ENCODE data around the gene SLC22A31. TPM values are rescaled to one million over a fixed set of nuclear protein-coding genes. Genes with fewer than 3 reads are reported as not detected.

SLC22A31 gene
- total and polyA plus RNA-seq, 9 of the 15 experiments (the other 6 are each of a cell fraction or from before 2014, with no cell fraction given), result 0.29 to 2.2 (median 0.47) TPM; not detected in 3

DNA sequence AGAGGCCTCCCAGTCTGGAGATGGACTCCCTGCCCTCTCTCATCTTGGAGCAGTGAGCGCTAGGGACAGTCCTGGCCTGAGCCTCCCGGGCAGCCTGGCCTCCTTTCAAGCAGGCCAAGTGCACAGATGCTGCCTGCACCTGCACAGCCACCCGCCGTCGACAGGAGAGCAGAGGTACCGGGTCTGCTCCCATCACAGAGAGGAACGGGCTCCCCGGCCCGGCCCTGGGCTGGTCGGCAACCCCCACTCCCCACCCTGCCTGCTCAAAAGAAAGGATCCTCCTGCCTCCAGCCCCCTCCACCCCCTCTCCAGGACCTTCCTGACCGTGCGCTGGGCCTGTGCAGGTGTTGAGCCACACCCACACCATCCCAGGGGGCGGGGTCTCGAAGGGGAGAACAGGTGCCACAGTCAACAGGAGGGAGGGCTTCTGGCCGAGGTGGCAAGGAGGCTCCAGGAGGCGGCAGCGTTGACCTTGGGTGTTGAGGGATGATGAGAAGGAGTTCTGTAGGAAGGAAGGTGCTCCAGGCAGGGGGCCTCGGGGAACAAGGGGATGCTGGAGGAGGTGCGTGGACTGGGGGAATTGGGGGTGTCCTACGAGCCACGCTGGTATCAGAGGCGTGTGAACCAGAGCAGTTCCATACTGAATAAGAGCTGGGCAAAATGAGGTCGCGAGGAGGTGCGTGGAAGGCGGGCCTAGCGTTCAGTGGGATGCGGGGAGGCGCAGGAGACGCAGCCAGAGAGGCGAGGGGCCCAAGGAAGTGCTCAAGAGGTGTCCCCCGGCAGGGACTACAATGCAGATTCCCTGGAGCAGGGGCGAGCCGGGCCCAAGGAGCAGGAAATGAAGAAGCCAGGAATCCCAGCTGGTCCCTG lies 29.8 kb downstream of the SLC22A31 start (continued):
- TF ChIP-seq U2AF1 (optimal IDR thresholded peaks at IDR 0.05; ENCODE audit: low read depth, low read length), result no peak
- TF ChIP-seq CHCHD3 (CRISPR knock-in tag; IDR thresholded peaks at IDR 0.05), result no peak
- TF ChIP-seq CSDE1 (IDR thresholded peaks at IDR 0.05), result no peak
- TF ChIP-seq, protein P1, sequence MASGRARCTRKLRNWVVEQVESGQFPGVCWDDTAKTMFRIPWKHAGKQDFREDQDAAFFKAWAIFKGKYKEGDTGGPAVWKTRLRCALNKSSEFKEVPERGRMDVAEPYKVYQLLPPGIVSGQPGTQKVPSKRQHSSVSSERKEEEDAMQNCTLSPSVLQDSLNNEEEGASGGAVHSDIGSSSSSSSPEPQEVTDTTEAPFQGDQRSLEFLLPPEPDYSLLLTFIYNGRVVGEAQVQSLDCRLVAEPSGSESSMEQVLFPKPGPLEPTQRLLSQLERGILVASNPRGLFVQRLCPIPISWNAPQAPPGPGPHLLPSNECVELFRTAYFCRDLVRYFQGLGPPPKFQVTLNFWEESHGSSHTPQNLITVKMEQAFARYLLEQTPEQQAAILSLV (tag; IDR thresholded peaks at IDR 0.05), result no peak
- TF ChIP-seq SNRNP70 (optimal IDR thresholded peaks at IDR 0.05; ENCODE audit: low read depth, low read length), result no peak
- TF ChIP-seq EZH2 (IDR thresholded peaks at IDR 0.05; ENCODE audit: borderline replicate concordance, low read depth, low read length), result no peak
- TF ChIP-seq RBM22 (IDR thresholded peaks at IDR 0.05; ENCODE audit: low read depth, low read length, poor library complexity, severe bottlenecking), result no peak
- no peak for TF ChIP-seq HMG20A (CRISPR knock-in tag; conservative IDR thresholded peaks at IDR 0.05)
- TF ChIP-seq SREBF2 (CRISPR knock-in tag; IDR thresholded peaks at IDR 0.05), result no peak
- TF ChIP-seq ATF7 (IDR thresholded peaks at IDR 0.05), result no peak
- TF ChIP-seq LCOR (CRISPR knock-in tag; IDR thresholded peaks at IDR 0.05), result no peak
- TF ChIP-seq, protein P2, sequence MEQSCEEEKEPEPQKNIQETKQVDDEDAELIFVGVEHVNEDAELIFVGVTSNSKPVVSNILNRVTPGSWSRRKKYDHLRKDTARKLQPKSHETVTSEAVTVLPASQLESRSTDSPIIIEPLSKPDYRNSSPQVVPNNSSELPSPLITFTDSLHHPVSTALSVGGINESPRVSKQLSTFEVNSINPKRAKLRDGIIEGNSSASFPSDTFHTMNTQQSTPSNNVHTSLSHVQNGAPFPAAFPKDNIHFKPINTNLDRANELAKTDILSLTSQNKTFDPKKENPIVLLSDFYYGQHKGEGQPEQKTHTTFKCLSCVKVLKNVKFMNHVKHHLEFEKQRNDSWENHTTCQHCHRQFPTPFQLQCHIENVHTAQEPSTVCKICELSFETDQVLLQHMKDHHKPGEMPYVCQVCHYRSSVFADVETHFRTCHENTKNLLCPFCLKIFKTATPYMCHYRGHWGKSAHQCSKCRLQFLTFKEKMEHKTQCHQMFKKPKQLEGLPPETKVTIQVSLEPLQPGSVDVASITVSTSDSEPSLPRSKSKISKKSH (CRISPR knock-in tag; IDR thresholded peaks at IDR 0.05), result no peak
- no peak for TF ChIP-seq SMC3 (conservative IDR thresholded peaks at IDR 0.05; ENCODE audit: insufficient read depth, low read depth, low read length)
- TF ChIP-seq, protein P3, sequence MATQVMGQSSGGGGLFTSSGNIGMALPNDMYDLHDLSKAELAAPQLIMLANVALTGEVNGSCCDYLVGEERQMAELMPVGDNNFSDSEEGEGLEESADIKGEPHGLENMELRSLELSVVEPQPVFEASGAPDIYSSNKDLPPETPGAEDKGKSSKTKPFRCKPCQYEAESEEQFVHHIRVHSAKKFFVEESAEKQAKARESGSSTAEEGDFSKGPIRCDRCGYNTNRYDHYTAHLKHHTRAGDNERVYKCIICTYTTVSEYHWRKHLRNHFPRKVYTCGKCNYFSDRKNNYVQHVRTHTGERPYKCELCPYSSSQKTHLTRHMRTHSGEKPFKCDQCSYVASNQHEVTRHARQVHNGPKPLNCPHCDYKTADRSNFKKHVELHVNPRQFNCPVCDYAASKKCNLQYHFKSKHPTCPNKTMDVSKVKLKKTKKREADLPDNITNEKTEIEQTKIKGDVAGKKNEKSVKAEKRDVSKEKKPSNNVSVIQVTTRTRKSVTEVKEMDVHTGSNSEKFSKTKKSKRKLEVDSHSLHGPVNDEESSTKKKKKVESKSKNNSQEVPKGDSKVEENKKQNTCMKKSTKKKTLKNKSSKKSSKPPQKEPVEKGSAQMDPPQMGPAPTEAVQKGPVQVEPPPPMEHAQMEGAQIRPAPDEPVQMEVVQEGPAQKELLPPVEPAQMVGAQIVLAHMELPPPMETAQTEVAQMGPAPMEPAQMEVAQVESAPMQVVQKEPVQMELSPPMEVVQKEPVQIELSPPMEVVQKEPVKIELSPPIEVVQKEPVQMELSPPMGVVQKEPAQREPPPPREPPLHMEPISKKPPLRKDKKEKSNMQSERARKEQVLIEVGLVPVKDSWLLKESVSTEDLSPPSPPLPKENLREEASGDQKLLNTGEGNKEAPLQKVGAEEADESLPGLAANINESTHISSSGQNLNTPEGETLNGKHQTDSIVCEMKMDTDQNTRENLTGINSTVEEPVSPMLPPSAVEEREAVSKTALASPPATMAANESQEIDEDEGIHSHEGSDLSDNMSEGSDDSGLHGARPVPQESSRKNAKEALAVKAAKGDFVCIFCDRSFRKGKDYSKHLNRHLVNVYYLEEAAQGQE (IDR thresholded peaks at IDR 0.05; ENCODE audit: borderline replicate concordance), result peak; percentile 13; the same call in 1 of the 2 replicates
- TF ChIP-seq, protein P3 (CRISPR knock-in tag; IDR thresholded peaks at IDR 0.05; ENCODE audit: low read depth), result no peak
- TF ChIP-seq SIRT6 (IDR thresholded peaks at IDR 0.05; ENCODE audit: low read depth, low read length), result no peak
- TF ChIP-seq PRMT5 (CRISPR knock-in tag; IDR thresholded peaks at IDR 0.05), result no peak
- TF ChIP-seq ETS2 (tag; IDR thresholded peaks at IDR 0.05; ENCODE audit: borderline replicate concordance, poor library complexity, severe bottlenecking), result no peak
